ENCODE measurements around the gene TNRC18. TPM values are rescaled to one million over a fixed set of nuclear protein-coding genes. Genes with fewer than 3 reads are reported as not detected.

The TNRC18 gene
- total RNA-seq, 2 donors from 2014 or later = 93.0 to 103 TPM

- no peak for DNase-seq (ENCODE audit: low spot score)
- intact Hi-C loops (cut with DNase I) = no loop called here
Observed at GRCh38 chr7:5431560-5432015, 8.0 kb upstream of the TNRC18 start.

- no peak for DNase-seq (ENCODE audit: low spot score)
- intact Hi-C loops (cut with DNase I) = no loop called here
Observed at GRCh38 chr7:5430612-5430947, 6.9 kb upstream of the TNRC18 start.

GRCh38 chr7:5429857-5430611 lies 6.4 kb upstream of the TNRC18 start:
- DNase-seq (ENCODE audit: low spot score) = no peak
- intact Hi-C loops (cut with DNase I) = no loop called here

DNA sequence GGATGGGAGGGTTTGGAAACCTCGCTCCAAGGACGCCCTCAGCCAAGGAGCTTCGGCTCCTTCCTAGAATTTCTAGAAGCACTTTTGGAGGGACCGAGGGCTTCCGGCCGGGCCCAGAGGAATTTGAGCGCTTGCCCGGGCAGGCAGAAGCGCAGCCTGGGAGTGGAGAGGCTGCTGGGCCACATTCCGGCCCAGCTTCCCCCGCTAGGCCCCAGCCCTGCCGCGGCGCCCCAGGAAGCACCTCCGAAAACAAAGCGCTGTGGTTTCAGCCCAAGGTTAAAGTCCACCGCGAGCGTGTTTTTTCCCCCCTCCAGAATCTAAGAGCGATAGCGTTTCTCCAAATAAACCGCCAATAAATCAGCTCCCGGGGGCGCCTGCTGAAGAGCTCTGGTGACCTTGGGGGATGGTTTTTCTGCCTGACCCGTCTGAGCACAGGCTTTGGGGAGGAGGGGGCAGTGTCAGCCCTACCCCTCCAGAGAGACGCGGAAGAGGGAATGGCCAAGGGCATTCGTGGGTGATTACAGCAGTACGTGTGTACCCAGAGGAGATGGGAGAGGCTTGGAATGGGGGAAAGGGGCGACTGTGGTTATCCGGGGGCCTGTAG lies 5.7 kb upstream of the TNRC18 start:
- intact Hi-C loops (cut with DNase I) = no loop called here
- no peak for DNase-seq (ENCODE audit: low spot score)

DNA sequence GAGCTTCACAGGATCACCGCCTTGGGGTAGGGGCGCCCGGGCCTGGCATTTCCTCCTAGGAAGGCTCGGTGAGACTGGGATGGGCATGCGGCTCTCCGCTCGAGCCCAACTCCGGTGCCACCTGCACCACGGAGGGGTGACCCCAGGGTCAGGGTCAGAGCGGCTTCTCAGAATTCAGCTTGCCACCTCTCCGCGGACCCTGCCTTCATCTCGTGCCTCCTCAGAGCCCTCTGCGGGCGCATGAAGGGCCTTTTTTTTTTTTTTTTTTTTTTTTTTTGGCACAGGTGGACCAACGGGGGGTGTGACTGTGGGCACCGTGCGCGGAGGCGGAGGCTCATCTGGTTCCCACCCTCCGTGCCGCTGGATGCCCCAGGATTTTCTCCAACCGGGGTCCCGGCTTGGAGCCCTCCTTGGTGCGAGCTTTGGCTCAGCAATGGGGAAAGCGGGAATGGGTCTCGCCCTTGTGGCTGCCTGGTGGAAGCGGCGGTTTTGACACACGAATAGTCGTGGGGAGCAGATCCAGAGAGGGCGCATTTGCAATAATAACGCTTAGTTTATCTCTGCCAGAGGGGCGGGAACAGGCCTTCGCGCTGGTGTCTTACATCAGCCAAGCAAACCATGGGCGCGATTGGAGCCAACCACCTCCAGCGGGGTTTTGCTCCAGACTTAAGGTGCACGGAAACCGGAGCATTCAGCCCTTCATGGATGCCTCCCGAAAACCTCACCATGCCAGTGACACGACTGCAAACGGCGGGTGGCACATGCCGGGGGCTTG lies 5.0 kb upstream of the TNRC18 start:
- intact Hi-C loops (cut with DNase I) = no loop called here
- peak; percentile 92 for DNase-seq (ENCODE audit: low spot score)

- intact Hi-C loops (cut with DNase I) = no loop called here
- no peak for DNase-seq (ENCODE audit: low spot score)
Observed at GRCh38 chr7:5426226-5426475, 2.5 kb upstream of the TNRC18 start.

GRCh38 chr7:5425507-5426225 lies 2.0 kb upstream of the TNRC18 start:
- intact Hi-C loops (cut with DNase I) = no loop called here
- no peak for DNase-seq (ENCODE audit: low spot score)

GRCh38 chr7:5424749-5425506 lies 1.3 kb upstream of the TNRC18 start:
- intact Hi-C loops (cut with DNase I) = loop anchor here in 1 of 2 donors (5.0 kb wide), 1 partner anchor 58 kb away; no protein-coding TSS in a partner anchor
- DNase-seq (ENCODE audit: low spot score) = peak; percentile 92

- intact Hi-C loops (cut with DNase I) = loop anchor here in 1 of 2 donors (5.0 kb wide), 1 partner anchor 57 kb away; no protein-coding TSS in a partner anchor
- peak; percentile 98 for DNase-seq (ENCODE audit: low spot score)
Observed at GRCh38 chr7:5423976-5424748, 528 bp upstream of the TNRC18 start.

DNA sequence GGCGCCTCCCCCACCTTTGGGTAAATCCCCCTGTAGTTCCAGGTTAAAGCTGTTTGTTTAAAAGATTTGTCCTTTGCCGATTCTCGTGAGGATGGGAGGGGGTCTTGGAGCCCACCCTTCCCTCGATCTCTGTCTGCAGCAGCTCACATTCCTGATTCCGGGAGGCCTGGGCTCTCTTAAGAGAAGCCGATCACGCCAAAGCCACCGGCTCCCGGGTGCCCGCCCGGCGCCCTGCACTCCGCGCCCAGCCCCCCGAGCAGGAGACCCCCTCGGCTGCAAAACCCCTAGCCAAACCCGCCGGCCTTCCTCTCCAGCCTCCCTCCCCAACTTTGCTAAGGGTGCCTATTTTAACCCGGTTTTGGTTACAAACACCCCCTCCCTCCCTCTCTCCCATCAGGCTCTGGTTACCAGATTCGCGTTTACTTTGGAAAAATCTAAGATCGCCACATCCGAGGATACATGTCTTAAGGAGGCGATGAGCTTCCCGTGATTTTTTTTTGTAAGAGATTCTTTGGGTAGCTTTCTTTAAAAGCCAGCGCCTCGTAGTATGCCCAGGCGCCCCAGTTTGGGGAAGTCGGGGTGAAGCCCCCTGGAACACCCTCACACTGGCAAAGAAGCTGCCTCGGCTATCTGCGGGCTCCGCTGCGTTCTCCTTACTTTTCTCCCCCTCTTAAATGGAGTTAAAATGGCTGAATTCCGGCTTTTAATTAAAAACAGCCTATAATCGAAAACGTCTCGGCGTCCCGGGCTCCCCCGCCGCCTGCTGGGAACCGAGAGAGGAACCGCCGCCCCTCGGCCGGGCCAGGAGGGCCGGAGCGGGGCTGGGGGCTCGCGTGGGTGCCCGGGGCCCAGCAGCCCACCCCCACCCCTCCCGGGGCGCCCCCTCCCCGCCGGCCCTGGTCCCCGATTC lies 983 bp downstream of the TNRC18 start:
- DNase-seq (ENCODE audit: low spot score) = peak; percentile 87
- intact Hi-C loops (cut with DNase I) = loop anchor here in 1 of 2 donors (5.0 kb wide), 1 partner anchor 55 kb away; no protein-coding TSS in a partner anchor

- intact Hi-C loops (cut with DNase I) = loop anchor here in 1 of 2 donors (5.0 kb wide), 1 partner anchor 55 kb away; no protein-coding TSS in a partner anchor
- DNase-seq (ENCODE audit: low spot score) = peak; percentile 85
Observed at GRCh38 chr7:5421714-5422395, 1.8 kb downstream of the TNRC18 start.

DNA sequence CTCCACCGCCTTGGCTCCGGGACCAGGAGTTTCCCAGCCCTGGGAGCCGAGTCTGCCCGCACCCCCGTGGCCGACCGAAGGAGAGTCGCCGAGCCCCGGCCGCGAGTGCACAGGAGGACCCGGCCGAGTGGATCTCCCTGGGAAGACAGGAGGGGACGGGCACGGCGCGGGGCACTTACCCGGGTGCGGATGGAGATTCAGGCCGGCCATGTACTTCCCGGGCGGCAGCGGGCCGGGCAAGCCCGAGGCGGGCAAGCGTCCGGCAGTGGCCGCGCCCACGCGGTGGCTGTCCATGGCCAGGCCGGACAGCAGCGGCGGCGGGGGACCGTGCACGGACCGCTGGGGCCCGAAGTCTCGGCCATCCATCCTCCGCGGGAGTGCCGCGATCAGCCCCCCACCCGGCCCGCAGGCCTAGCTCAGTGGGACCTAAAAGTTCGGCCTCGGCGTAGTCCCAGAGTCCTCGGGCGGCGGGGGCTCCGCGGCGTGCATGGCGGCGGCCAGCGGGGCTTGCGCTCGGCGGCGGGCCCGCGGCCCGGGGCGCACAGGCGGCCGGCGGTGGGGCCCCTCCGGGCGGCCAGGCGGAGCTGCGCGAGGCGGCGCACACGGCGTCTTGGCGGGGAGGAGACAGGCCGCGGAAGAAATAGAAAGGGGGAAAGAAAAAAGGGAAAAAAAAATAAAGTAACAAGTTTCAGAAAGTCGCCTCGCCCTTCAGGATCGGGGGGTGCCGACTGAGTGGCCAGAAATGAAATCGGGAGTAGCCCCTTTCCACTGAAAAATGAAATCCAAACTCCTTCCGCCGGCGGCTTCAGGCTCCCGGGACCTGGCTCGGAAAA lies 2.5 kb downstream of the TNRC18 start:
- intact Hi-C loops (cut with DNase I) = loop anchor here in 1 of 2 donors (5.0 kb wide), 1 partner anchor 54 kb away; no protein-coding TSS in a partner anchor
- peak; percentile 85 for DNase-seq (ENCODE audit: low spot score)

DNA sequence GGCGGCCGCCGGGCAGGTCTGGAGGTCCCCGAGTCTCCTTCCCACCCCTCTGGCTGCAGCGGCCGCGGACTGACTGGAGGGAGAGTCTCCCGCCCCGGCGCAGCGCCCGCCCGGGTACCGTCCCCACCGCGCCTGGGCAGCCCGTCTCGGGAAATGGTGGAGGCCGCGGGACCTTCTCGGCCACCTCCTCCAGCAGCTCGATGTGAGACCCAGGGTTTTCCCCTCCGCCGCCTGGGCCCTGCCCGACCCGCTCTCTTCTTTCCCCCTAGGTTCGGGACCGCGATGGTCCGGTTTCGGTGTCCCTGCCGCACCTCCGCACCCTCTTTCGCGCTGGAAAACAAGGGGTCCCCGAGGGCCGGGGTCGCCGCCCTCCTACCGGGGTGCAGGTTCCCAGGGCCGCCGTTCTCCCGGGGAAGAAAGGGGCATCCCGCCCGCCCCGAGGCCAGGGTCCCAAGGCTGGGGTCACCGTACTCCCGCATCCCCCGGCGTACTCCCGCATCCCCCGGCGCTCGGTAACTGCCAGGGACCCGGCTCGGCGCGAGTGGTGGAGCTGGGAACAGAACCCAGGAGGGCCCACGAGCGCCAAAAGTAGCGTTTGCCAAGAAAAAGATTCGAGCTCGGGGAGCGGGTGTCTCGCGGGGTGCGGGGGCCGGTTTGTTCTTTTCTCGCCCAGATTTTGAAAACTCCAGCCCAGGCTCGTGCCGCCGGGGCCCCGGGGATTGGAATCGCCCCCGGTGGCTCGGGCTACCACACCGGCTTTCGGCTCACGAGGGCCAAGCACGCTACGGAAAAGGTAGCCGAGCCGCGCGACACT lies 3.4 kb downstream of the TNRC18 start:
- intact Hi-C loops (cut with DNase I) = loop anchor here in 1 of 2 donors (5.0 kb wide), 1 partner anchor 53 kb away; no protein-coding TSS in a partner anchor
- no peak for DNase-seq (ENCODE audit: low spot score)

- no peak for DNase-seq (ENCODE audit: low spot score)
- intact Hi-C loops (cut with DNase I) = loop anchor here in 1 of 2 donors (5.0 kb wide), 1 partner anchor 52 kb away; no protein-coding TSS in a partner anchor
Observed at GRCh38 chr7:5419539-5420066, 4.0 kb downstream of the TNRC18 start.

DNA sequence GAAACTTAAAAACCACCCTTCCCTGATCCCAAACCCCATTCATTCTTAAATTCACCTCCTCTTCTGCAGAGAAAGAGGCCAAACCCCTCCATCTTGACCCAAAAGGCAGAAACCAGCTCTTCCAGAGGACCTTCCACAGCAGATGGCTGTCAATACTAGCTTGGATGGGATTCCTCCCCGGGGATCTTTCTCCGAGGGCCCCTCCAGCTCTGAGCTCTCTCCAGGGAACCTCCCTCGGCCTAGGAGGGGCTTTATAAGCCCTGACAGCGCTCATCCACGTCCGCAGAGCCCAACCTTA lies 5.4 kb downstream of the TNRC18 start:
- no peak for DNase-seq (ENCODE audit: low spot score)

More for the DNA sequence above, 5.4 kb downstream of the TNRC18 start:
- intact Hi-C loops (cut with DNase I) = no loop called here

Measured in posterior vena cava (tissue), 2 donors.